GM19397 (cell line): ENCODE results near the gene HRH3.

Source experiments
- ATAC-seq: cut with Tn5 transposase; IDR thresholded peaks from one replicate; pipeline ENCODE4 v1.9.1; 2021; ENCODE audit warnings: mild to moderate bottlenecking, moderate library complexity; ENCODE audit not compliant: unreplicated experiment

Gene HRH3

DNA sequence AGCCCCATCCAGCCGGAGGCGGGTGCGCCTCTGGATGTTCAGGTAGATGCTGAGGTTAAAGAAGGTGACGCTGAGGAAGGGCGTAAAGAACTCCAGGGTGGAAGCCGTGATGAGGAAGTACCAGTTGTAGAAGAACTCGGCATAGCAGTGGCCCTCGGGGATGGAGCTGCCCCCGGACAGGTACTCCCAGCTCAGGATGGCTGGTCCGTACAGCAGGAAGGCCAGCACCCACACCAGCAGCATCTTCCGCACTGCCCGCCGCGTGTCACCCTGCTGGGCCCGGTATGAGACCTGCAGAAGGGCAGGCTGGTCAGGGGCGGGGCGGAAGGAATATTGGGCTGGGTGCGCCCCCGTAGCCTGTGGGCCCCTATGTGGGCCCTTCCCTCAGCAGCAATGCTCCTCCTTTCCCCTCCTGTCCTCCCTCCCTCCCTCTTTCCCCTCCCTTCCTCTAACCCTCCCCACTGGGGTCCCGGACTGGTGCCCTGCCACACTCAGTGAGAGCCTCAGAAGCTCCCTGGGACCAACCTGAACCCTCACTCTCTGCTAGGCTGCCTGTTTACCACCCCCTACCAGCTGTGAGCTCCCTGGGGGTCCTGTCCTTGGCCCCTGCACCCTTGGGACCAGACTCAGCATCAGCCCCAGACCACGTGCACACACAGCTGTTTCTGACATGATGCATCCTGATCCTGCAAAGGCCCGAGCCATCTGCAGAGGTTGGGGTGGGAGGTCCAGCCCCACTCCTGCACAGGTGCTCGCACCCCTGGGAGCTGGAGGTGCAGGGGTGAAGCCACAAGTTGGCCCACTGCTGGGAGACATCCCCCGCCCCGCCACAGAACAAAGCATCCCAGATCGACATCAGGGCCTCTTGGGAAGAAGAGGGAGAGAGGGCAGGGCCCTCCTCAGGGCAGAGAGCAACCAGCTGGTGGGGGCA, 3.2 kb downstream of the HRH3 start:
- ATAC-seq = no peak

DNA sequence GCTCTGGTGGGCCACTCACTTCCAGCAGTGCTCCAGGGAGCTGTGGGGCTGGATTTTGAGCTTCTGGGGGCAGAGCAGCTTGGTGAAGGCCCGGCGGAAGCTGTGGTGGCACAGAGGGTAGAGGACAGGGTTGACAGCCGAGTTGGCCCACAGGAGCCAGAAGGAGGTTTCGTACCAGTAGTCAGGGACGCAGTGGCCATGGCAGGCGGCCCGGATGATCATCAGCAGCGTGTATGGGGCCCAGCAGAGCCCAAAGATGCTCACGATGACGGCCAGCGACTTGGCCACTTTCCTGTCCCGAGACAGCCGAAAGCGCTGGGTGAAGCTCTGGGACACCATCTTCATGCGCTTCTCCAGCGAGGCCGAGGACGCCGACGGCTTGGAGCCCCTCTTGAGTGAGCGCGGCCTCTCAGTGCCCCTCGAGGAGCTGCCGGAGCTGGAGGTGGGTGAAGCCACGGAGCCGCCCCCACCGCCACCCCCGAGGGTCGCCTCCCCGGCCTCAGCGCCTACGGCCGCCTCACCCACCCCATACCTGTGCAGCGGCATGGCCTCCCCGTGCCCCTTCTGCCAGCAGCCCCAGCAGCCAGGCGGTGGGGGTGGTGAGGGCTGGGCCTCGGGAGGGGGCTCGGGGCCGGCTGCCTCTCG, 4.0 kb downstream of the HRH3 start:
- no peak for ATAC-seq

DNA sequence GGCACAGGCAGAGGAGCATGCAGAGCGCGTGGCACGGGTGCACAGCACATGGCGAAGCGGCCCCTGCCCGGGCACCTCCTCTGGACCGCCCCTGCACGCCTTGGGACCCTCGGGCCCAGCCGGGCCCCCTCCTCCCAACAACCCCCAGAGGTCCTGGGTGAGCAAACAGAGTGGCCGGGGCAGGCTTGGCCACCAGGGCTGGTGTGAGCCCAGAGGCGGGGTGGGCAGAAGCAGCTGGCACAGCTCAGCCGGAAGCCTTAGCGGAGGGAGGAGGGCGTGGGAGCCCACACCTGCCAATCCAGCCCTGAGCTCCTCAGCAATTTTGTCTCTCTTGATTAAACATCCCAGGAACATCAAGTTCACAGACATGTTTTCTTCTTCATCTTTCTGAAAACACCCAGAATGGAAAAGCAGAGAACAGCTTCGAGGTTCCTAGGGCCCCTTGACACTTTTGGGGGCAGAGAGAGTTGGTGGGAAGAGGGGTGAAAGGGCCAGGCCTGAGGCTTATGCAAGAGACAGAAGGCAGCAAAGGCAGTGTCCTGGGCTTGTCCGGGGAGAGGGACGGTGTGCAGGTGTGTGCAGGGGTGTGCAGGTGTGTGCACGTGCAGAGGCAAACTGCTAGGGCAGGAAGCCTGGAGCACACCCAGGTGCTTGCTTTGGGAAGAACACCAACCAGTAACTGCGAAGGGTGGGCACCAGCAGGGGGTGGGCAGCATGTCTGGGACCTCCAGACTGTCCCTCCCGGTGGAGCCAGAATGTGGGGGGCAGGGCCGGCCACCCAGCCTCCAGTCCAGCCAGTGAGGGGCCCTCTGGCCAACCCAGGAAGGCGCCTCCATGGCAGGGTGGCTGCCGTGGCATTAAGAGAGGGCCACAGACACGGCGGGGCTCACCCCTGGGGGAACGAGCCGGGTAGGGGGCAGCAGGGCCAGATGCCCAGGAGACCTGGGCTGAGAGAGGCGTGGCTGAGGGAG, 4.8 kb downstream of the HRH3 start:
- ATAC-seq = no peak

DNA sequence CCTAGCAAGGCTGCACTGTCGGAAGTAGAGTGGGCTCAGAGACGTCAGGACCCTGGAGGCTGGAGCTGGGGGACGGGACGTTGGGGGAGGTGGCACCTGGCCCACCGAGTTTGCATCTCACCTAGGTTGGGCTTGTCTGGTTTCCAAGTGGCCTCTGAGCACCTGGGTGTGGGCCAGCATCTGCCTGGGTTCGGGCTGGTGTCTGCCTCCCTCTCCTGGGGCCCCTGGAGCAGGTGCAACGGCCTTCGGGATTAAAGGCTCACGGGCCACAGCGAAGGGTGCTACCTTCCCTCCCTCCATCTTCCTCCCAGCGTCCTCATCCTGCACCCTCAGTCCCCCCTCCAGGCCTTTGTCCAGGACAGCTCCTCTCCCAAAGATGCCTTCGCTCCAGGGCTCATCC, 6.0 kb downstream of the HRH3 start:
- ATAC-seq = no peak

DNA sequence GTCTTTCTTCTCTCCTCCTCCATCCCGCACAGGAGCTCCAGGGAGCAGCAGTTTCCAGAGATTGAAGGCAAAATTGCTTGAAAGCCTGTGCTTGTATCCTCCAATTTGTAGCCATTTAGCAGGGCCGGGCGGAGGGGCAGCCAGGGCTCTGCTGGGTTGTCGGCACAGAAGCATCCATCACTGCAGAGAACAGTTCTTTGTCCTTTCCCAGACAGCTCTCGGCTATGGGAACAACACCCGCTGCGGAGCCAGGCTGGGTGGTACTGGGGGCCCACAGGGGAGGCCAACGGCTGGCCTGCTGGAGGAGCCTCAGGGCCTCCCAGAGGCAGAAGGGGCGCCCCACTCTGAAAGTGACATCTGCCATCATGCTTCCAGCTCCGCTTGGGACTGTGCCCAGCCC, 7.8 kb downstream of the HRH3 start:
- no peak for ATAC-seq

DNA sequence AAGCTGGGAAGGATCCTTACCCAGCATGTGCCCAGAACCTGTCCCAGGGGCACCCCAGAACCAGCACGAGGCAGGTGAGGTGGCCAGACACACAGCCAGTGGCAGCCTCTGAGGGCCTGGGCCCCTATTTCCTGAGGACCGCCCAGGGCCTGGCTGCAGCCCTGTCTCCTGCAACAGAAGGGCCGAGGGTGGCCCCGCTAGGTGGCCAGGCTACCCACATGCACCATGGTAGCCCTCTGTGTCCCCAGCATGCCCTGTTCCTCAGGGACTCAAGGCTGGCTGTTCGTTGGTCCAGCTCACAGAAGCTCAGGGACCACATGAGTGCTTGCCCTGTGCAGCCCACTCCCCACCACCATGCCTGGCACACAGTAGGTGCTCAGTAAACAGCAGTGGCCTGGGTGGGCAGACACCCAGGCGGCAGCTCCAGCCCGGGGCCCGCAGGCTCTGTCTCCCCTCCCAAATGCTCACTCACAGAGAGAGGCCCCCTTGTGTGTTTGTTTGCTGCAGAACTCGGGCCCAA, 8.2 kb downstream of the HRH3 start:
- ATAC-seq = no peak

DNA sequence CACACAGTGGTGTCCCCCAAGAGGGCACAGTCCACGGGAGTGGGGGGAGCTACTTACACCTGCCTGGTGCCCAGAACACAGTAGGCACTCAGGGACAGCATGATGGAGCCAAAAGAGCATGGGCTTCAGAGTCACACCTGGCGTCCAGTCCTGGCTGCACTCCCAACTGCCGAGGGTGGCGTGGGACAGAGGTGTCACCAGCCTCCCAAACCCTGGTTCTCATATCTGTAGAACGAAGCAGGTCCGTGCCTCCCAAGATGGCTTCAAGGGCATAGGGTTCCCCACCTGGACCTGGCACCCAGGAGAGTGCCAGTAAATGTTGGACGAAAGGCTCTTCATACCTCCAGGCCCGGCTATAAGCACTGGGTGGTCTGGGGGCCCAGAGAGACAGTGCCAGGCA, 8.9 kb downstream of the HRH3 start:
- ATAC-seq = no peak

DNA sequence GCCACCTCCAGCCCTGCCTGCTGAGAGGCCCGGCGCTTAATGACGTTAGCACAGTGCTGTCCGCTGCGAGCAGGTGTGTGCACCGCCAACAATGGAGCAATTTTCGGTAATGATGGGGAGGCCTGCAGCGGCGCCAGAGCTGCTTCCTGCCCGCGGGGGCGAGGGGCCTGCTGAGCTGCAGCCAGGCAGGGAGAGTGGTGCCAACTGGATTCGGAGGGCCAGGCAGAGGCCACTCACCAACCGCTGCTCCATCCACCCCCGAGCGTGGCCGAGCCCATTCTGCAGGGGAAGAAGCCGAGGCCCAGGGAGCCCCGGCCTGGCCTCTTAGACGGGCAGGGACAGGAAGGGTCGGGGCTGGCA, 9.6 kb downstream of the HRH3 start:
- no peak for ATAC-seq

DNA sequence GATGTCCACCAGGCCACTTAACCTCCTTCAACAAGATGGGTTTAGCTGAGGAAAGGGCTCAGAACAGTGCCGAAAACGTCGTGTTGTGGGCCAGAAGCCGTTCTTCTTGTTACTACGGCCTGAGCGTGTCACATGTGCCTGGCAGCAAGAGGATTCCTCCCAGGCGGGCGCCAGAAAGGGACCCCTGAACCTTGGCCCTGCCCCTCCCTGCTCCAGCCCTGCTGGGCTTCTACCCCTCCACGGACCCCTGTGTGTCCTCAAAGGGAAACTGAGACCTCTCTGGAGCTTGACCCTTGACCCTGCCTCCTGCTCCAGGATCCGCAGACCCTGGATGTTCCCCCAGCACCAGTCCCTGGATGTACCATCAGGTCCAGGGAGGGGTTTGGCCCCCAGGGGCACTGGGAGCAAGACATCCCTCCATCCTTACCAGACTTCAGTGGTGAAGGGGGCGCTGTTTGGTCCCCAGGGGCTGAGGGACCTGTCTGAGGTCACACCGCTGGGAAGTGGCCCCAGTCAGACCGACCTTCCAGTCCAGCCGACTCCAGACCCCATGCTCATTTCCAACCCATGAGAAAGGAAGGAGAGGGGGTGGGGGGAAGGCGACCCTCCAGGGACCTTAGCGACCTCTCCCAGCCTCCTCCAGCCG, 10.1 kb downstream of the HRH3 start:
- no peak for ATAC-seq

DNA sequence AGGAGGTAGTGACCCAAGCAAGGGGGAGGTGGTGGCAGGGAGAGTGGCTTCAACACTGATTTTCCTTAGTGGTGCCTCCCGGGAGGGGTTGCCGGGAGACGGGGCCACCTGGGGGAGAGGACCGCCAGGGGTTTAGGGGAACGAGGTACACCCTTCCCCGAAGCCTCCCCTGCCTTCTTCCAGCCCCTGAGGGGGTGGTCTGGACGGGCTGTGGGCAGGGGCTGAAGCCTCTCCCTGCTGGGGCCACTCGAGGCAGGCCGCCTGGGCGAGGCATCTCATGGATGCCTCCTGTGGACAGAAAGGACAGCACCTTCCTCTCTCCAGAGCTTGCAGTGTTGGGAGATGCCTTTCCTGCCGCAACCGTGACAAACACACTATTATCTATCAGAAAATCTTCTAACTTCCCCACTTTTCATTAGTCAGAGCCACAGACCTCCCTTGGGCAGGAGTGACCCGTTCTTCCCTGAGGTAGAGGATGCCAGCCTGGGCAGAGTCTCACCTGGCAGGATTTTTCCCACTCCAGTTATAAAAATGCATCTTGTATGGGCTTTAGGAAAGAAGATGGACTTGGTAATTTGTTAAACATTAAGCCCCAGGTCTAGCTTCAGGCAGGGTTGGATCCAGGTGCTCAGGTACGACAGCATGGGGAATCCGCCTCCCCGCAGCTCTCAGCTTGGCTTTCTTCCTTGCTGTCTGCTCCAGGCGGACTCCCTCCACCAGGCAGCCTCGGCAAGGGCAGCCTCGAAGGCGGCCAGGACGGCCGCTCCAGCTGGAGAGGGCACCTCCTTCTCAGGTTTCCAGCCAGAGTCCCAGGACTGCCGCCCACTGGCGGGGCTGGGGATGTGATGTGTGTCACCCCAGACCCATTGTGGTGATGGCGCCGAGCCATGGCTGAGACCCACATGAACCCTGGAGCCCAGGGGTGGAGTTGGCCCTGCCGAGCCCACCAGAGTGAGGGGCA, 11.0 kb downstream of the HRH3 start:
- no peak for ATAC-seq

DNA sequence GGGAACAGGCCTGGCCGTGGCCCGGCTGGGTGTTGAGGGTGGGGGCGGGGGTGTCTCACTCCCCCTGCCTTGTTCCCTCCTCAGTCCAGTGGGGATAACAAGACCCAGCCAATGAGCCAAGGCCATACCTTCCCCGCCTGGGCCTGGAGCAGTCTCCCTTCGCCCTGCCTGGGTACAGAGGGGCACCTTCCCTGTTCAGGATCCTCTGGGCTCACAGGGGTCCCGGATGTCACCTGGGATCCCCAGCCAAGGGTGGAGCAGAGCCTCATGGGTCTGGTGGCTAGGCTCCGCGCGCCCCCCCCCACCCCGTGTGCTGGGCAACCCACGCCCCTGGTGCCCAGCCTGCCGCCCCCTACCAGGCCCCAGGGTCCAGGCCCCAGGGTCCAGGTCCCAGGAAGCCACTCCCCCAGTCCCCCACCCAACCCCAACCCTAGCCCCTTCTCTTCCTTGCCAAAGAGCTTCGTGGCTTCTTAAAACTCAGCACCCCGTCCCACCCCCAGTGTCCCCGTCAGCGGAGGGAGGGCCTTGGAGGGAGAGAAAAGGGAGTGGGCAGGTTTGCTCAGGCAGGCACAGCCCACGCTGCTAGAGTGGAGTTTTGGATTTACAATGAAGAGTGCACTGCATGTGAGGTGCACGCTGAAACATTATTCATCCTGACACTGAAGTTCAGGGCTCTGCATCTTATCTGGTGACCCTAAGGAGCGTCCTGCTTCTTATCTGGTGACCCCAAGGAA, 11.8 kb downstream of the HRH3 start:
- ATAC-seq = no peak

DNA sequence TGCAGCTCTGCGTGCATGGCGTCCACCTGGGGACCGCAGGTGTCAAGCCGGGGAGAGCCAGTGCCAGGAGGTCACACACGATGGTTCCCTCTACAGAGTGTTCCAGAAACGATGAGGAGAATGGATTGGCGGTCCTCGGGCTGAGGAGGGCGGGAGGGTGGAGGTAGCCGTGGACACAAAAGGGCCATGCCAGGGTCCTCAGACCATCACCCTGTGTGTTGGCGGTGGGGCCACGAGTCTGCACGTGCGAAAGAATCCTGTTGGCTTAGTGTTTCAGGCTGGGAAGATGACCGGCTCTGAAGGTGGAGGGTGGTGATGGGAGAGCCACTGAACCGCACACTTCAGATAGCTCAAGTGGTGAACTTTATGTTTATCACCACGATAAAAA, 13.7 kb downstream of the HRH3 start:
- no peak for ATAC-seq

DNA sequence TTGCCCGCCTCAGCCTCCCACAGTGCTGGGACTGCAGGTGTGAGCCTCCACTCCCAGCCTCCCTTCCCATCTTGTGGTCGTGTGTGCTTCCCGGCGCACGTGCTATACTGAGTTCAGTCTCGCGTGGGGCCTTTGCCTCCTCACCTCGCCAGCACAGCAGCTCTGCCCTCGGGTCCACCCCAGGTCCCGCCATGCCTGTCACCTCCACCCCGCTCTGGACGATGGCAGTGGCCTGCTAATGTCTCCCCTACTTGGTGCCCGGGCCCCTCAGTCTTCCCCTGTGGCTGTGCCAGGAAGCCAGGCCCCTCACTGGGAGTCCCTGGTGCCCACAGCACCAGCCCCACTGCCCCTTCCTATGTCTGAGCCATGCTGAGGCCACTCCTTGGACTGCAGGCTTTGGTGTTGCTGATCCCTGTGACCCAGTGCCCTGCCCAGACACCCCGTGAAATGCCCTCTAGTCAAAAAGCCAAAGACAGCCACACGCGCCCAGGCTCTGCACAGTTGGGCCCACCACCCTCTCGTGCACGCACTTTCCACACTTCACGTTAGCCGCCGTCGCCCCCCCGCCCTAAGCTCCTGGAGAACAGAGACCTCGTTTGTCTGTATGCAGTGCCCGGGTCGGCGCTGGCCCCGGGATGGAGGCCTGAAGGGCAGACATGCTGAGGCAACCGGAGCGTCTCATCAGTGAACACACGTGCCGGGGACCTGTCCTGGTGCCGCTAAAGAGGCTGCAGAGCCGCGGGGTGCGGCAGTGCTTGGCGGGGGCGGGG, 14.3 kb downstream of the HRH3 start:
- no peak for ATAC-seq

DNA sequence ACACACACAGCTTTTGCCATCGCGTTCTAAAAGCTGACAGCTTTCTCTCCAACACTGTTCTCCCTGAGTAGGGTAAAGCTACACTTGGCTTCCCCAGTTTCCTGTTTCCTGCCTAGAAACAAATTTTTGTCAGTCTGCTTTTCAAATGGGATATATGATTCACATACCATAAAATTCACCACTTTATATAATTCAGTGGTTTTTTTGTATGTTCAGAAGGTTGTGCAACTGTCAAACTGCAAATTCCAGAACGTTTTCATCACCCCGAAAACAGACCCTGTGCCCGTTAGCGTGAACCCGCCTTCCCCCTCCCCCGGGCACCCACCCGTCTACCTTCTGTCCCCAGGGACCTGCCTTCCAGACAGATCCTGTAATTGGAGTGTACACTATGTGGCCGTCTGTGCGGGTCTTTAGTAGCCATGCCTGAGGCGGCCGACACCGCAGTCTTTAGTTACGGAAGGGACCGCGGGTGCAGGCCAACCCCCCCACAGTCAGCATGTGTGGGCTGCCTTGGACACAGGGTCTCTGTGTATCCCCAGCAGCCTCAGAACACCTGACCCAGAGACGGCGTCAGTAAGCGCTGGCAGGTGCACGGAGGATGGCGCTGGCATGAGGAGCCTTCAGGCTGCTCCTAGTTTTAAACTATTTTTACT, 16.6 kb downstream of the HRH3 start:
- no peak for ATAC-seq

DNA sequence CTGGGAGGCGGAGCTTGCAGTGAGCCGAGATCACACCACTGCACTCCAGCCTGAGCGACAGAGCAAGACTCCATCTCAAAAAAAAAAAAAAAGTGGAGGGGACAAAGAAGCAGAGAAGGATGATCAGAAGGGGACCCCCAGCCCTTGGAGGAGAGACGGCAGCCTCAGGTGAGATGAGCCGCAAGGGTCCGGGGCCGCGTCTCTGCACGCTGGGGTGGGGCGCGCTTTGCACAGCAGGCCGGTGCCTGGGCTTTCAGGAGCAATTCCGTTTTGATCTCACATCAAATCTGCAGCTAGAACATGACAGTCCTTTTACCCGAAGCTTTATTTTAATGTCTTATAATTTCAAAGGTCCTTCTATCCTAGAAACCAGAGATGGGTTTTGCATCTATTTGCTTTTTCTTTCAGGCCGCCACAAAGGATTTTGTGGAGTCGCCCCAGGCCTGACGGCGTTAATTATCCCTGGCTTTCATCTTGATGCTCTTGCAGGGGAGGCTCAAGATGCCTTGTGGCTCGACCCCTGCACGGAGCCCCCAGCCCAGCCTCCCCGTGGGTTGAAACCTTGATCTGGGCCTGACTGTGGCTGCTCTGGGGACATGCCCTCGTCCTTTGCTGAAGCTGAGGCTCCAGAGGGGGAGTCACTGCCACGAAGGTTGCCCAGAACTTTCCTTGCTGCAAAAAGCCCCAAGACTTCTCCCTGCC, 17.3 kb downstream of the HRH3 start:
- no peak for ATAC-seq

DNA sequence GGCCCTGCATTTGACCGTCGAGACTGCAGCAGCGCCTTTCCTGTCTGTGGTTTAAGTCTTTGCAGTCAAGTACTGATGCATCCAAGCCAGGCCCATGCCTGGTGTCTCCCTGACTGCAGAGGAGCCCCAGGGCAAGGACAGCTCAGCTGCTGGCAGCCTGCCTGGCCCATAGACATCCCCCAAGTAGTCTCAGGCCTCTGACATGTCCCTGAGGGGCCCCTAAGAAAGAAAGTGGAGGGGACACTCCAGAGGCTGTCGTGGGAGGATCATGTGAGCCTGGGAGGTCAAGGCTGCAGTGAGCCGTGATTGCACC, 18.0 kb downstream of the HRH3 start:
- ATAC-seq = no peak
